BLaER1 (cell line): ENCODE data around the gene TMX2.
"Not testable (repeated sequence)": the region's sequence is repeated elsewhere in the genome, so short reads cannot be mapped to it uniquely, and the experiment has no call there.

Experiments used
- H3K27ac ChIP-seq: shearing (Covaris generic); formaldehyde crosslinking; 2 replicates; pipeline ENCODE4 v1.8.1; 2022
- H3K27me3 ChIP-seq: shearing (Covaris generic); formaldehyde crosslinking; 2 replicates; pipeline ENCODE4 v1.8.1; 2022
- H3K36me3 ChIP-seq: shearing (Covaris generic); formaldehyde crosslinking; 2 replicates; pipeline ENCODE4 v1.8.1; 2022
- H3K4me1 ChIP-seq: shearing (Covaris generic); formaldehyde crosslinking; 2 replicates; pipeline ENCODE4 v1.8.1; 2022
- H3K4me2 ChIP-seq: shearing (Covaris generic); formaldehyde crosslinking; 2 replicates; pipeline ENCODE4 v1.8.1; 2022
- H3K4me3 ChIP-seq: shearing (Covaris generic); formaldehyde crosslinking; 2 replicates; pipeline ENCODE4 v1.8.1; 2022
- H3K9ac ChIP-seq: shearing (Covaris generic); formaldehyde crosslinking; 2 replicates; pipeline ENCODE4 v1.8.1; 2022
- H3K9me3 ChIP-seq: shearing (Covaris generic); formaldehyde crosslinking; 2 replicates; pipeline ENCODE4 v1.8.1; 2022
- H4K20me1 ChIP-seq: shearing (Covaris generic); formaldehyde crosslinking; 2 replicates; pipeline ENCODE4 v1.8.1; 2022
- Cebpa-rat ChIP-seq: shearing (Covaris generic); IDR thresholded peaks from 2 replicates; pipeline ENCODE4 v1.8.1; 2022

The TMX2 gene

GRCh38 chr11:57680552-57680874 is 31.9 kb upstream of the TMX2 start:
- H3K4me3 ChIP-seq = no peak overlapping the region
- H3K4me2 ChIP-seq = no peak overlapping the region
- H3K36me3 ChIP-seq = peaks cover 99% of the 10 kb centered on the region
- H3K4me1 ChIP-seq = no peaks in the 10 kb centered on the region
- H3K27ac ChIP-seq = no peak overlapping the region
- no peak for TF ChIP-seq Cebpa-rat
- no peak overlapping the region for H3K9ac ChIP-seq
- peaks cover 100% of the 10 kb centered on the region for H4K20me1 ChIP-seq
- no peaks in the 10 kb centered on the region for H3K9me3 ChIP-seq
- H3K27me3 ChIP-seq = no peaks in the 10 kb centered on the region

DNA sequence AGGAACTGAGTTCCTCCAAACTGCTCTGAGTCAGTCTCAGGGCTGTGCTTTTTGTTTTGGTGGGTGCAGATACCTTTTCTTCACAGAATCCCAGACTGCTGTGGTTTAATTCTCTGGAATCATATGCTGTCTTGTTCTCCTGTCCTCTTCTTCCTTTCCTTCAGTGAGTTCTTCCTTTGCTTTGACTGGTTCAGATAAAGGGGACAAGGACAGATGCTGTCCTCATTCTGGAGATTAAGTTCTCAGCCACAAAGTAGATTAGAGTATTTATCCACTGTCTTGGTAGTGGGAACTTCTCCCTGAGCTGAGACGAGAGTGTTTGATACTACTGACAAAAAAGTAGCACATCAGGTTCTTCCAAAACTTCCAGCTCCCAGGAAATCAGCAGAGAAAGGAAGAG is 31.2 kb upstream of the TMX2 start:
- TF ChIP-seq Cebpa-rat = no peak
- no peak overlapping the region for H3K27ac ChIP-seq
- H3K4me2 ChIP-seq = no peak overlapping the region
- peaks cover 99% of the 10 kb centered on the region for H3K36me3 ChIP-seq
- no peak overlapping the region for H3K4me3 ChIP-seq
- no peaks in the 10 kb centered on the region for H3K27me3 ChIP-seq
- H3K4me1 ChIP-seq = no peaks in the 10 kb centered on the region
- peaks cover 100% of the 10 kb centered on the region for H4K20me1 ChIP-seq
- no peak overlapping the region for H3K9ac ChIP-seq
- H3K9me3 ChIP-seq = no peaks in the 10 kb centered on the region

- peaks cover 97% of the 10 kb centered on the region for H3K36me3 ChIP-seq
- not testable (repeated sequence) for H3K27me3 ChIP-seq, H3K4me2 ChIP-seq, H3K9me3 ChIP-seq, H3K4me1 ChIP-seq, H3K27ac ChIP-seq, H3K9ac ChIP-seq, H3K4me3 ChIP-seq
- peaks cover 62% of the 10 kb centered on the region for H4K20me1 ChIP-seq
Observed at GRCh38 chr11:57690474-57690873, 21.9 kb upstream of the TMX2 start.

GRCh38 chr11:57698843-57699365 is 13.5 kb upstream of the TMX2 start:
- TF ChIP-seq Cebpa-rat = no peak
- Histone ChIP-seq H4K20me1 (peaks cover 44% of the 10 kb centered on the region), H3K4me2 (no peak overlapping the region), H3K9ac (no peak overlapping the region), H3K36me3 (peaks cover 100% of the 10 kb centered on the region), H3K4me3 (no peak overlapping the region), H3K27me3 (no peaks in the 10 kb centered on the region), H3K27ac (no peak overlapping the region), H3K4me1 (no peaks in the 10 kb centered on the region), H3K9me3 (no peaks in the 10 kb centered on the region)

- no peak overlapping the region for H3K4me3 ChIP-seq
- no peaks in the 10 kb centered on the region for H3K4me1 ChIP-seq
- H3K27ac ChIP-seq = no peak overlapping the region
- H3K36me3 ChIP-seq = peaks cover 100% of the 10 kb centered on the region
- H4K20me1 ChIP-seq = peaks cover 45% of the 10 kb centered on the region
- no peak overlapping the region for H3K9ac ChIP-seq
- H3K9me3 ChIP-seq = no peaks in the 10 kb centered on the region
- H3K27me3 ChIP-seq = no peaks in the 10 kb centered on the region
- H3K4me2 ChIP-seq = no peak overlapping the region
- TF ChIP-seq Cebpa-rat = no peak
Observed at GRCh38 chr11:57699813-57700212, 12.6 kb upstream of the TMX2 start.

GRCh38 chr11:57700425-57700824 is 12.0 kb upstream of the TMX2 start:
- peaks cover 45% of the 10 kb centered on the region for H4K20me1 ChIP-seq
- H3K4me1 ChIP-seq = no peaks in the 10 kb centered on the region
- no peak overlapping the region for H3K4me3 ChIP-seq
- no peak overlapping the region for H3K9ac ChIP-seq
- no peaks in the 10 kb centered on the region for H3K27me3 ChIP-seq
- H3K9me3 ChIP-seq = no peaks in the 10 kb centered on the region
- TF ChIP-seq Cebpa-rat = no peak
- H3K4me2 ChIP-seq = no peak overlapping the region
- peaks cover 100% of the 10 kb centered on the region for H3K36me3 ChIP-seq
- no peak overlapping the region for H3K27ac ChIP-seq

GRCh38 chr11:57703341-57703740 is 9.1 kb upstream of the TMX2 start:
- H3K4me2 ChIP-seq = no peak overlapping the region
- no peaks in the 10 kb centered on the region for H3K27me3 ChIP-seq
- no peak overlapping the region for H3K9ac ChIP-seq
- no peak overlapping the region for H3K4me3 ChIP-seq
- H3K27ac ChIP-seq = no peak overlapping the region
- peaks cover 57% of the 10 kb centered on the region for H4K20me1 ChIP-seq
- TF ChIP-seq Cebpa-rat = no peak
- H3K9me3 ChIP-seq = no peaks in the 10 kb centered on the region
- H3K36me3 ChIP-seq = peaks cover 86% of the 10 kb centered on the region
- H3K4me1 ChIP-seq = no peaks in the 10 kb centered on the region

DNA sequence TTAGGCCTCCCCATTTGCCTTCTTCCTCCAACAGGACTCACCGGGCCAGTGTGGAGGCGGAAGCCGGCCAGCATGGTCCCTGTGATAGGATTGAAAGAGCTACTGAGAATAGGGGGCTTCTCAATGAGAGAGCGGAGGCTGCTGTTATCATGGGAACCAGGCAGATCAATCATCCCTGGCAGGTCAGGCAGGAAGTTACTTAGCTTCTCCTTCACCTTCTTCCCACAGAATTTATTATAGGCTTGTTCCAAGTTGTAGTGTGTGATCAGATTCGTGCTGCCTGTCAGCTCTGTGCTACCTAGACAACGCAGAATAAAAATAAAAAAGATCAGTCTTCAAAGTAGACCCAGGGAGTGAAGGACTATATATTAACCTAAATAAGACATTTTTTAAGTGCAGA is 7.5 kb upstream of the TMX2 start:
- no peaks in the 10 kb centered on the region for H3K9me3 ChIP-seq
- no peak overlapping the region for H3K27ac ChIP-seq
- no peak overlapping the region for H3K4me3 ChIP-seq
- H3K9ac ChIP-seq = no peak overlapping the region
- peaks cover 50% of the 10 kb centered on the region; the same call in 1 of the 2 replicates for H4K20me1 ChIP-seq
- H3K4me2 ChIP-seq = no peak overlapping the region
- no peaks in the 10 kb centered on the region for H3K27me3 ChIP-seq
- no peak for TF ChIP-seq Cebpa-rat
- no peaks in the 10 kb centered on the region; the same call in 1 of the 2 replicates for H3K4me1 ChIP-seq
- peaks cover 84% of the 10 kb centered on the region for H3K36me3 ChIP-seq

- Histone ChIP-seq H3K36me3 (peaks cover 83% of the 10 kb centered on the region), H4K20me1 (peaks cover 50% of the 10 kb centered on the region; the same call in 1 of the 2 replicates)
- H3K9me3 ChIP-seq, H3K27ac ChIP-seq, H3K9ac ChIP-seq, H3K4me3 ChIP-seq, H3K4me1 ChIP-seq, H3K27me3 ChIP-seq, H3K4me2 ChIP-seq: not testable (repeated sequence)
Observed at GRCh38 chr11:57705432-57705831, 7.0 kb upstream of the TMX2 start.

DNA sequence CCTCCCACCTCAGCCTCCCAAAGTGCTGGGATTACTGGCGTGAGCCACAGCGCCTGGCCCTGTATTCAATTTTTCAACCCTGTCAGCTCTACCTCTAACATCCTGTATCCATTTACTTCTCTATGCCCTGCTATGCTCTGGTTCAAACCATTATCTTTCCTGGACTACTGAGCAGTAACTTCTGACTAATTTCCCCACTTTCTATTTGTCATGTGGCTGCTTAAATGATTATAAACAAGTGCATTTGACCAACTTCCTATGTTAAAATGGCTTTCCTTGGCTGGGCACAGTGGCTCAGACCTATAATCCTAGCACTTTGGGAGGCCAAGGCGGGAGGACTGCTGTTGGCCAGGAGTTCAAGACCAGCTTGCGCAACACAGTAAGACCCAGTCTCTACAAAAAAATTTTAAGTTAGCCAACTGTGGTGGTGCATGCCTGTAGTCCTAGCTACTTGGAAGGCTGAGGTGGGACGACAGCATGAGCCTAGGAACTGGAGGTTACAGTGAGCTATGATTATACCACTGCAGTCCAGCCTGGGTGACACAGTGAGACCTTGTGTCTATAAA is 2.5 kb upstream of the TMX2 start:
- Histone ChIP-seq H3K9ac (no peak overlapping the region; the same call in 1 of the 2 replicates), H3K27ac (no peak overlapping the region), H4K20me1 (peaks cover 61% of the 10 kb centered on the region), H3K9me3 (0 out of 2 replicates have a peak, but pooled peaks cover 5% of the 10 kb centered on the region), H3K4me2 (no peak overlapping the region), H3K4me3 (no peak overlapping the region), H3K36me3 (peaks cover 43% of the 10 kb centered on the region), H3K4me1 (peaks cover 31% of the 10 kb centered on the region), H3K27me3 (no peaks in the 10 kb centered on the region)
- peak; percentile 23; the same call in 1 of the 2 replicates for TF ChIP-seq Cebpa-rat
